Vagina (tissue), 2 donors: ENCODE measurements around the gene ZNF207.

Experiments used
- POLR2AphosphoS5 ChIP-seq, 2 donors: sonication (generic); formaldehyde crosslinking; IDR thresholded peaks; one replicate each; pipeline ENCODE4 v1.9.0; 2017; ENCODE audit warnings: antibody characterized with exemption in 2 of 2, mild to moderate bottlenecking in 2 of 2, low read depth in 1 of 2; ENCODE audit not compliant: insufficient read depth in 1 of 2
- TF ChIP-seq, protein P1 (sequence below), 3 experiments: fragments of 450-650 bp in 2 of 3; fragments of 200-600 bp in 1 of 3; sonication (generic) in 1 of 3; IDR thresholded peaks; one replicate each; pipeline ENCODE4 v1.5.1; 2017 to 2019; ENCODE audit warnings: antibody characterized with exemption in 3 of 3, mild to moderate bottlenecking in 2 of 3, moderate library complexity in 2 of 3

GRCh38 chr17:32429598-32429997 lies 79.6 kb downstream of the ZNF207 start:
- TF ChIP-seq POLR2AphosphoS5 (IDR thresholded peaks at IDR 0.05; ENCODE audit: insufficient read depth in 1 of 2, low read depth in 1 of 2), result no peak
- TF ChIP-seq, protein P1, sequence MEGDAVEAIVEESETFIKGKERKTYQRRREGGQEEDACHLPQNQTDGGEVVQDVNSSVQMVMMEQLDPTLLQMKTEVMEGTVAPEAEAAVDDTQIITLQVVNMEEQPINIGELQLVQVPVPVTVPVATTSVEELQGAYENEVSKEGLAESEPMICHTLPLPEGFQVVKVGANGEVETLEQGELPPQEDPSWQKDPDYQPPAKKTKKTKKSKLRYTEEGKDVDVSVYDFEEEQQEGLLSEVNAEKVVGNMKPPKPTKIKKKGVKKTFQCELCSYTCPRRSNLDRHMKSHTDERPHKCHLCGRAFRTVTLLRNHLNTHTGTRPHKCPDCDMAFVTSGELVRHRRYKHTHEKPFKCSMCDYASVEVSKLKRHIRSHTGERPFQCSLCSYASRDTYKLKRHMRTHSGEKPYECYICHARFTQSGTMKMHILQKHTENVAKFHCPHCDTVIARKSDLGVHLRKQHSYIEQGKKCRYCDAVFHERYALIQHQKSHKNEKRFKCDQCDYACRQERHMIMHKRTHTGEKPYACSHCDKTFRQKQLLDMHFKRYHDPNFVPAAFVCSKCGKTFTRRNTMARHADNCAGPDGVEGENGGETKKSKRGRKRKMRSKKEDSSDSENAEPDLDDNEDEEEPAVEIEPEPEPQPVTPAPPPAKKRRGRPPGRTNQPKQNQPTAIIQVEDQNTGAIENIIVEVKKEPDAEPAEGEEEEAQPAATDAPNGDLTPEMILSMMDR (IDR thresholded peaks at IDR 0.05), result no peak
